ENCODE data around the gene TP63.

Gene TP63

GRCh38 chr3:189685860-189686259, 54.7 kb downstream of the TP63 start:
- no peak for DNase-seq

GRCh38 chr3:189687475-189687874, 56.3 kb downstream of the TP63 start:
- DNase-seq = no peak

- DNase-seq = no peak
Measured at GRCh38 chr3:189688262-189688661, 57.1 kb downstream of the TP63 start.

GRCh38 chr3:189689625-189690024, 58.4 kb downstream of the TP63 start:
- no peak for DNase-seq

- DNase-seq = no peak
Measured at GRCh38 chr3:189690237-189690636, 59.0 kb downstream of the TP63 start.

GRCh38 chr3:189690672-189691071, 59.5 kb downstream of the TP63 start:
- no peak for DNase-seq

GRCh38 chr3:189695400-189695799, 64.2 kb downstream of the TP63 start:
- DNase-seq = no peak

- no peak for DNase-seq
Measured at GRCh38 chr3:189698811-189699210, 67.6 kb downstream of the TP63 start.

- DNase-seq = no peak
Measured at GRCh38 chr3:189699885-189700284, 68.7 kb downstream of the TP63 start.

GRCh38 chr3:189702066-189702646, 71.0 kb downstream of the TP63 start:
- no peak for DNase-seq

- DNase-seq = no peak
Measured at GRCh38 chr3:189703865-189704264, 72.7 kb downstream of the TP63 start.

- DNase-seq = no peak
Measured at GRCh38 chr3:189708375-189708774, 77.2 kb downstream of the TP63 start.

GRCh38 chr3:189710620-189711402, 79.6 kb downstream of the TP63 start:
- peak; percentile 10 to 26 for DNase-seq

- no peak for DNase-seq
Measured at GRCh38 chr3:189712906-189713483, 81.8 kb downstream of the TP63 start.

- no peak for DNase-seq
Measured at GRCh38 chr3:189714991-189715961, 84.1 kb downstream of the TP63 start.

- peak; percentile 34 to 66 for DNase-seq
Measured at GRCh38 chr3:189718215-189718614, 87.0 kb downstream of the TP63 start.

GRCh38 chr3:189720736-189721417, 89.7 kb downstream of the TP63 start:
- no peak for DNase-seq

- no peak for DNase-seq
Measured at GRCh38 chr3:189721873-189722665, 90.9 kb downstream of the TP63 start.

GRCh38 chr3:189724356-189724755, 93.2 kb downstream of the TP63 start:
- no peak for DNase-seq

GRCh38 chr3:189726277-189726676, 95.1 kb downstream of the TP63 start:
- no peak for DNase-seq

GRCh38 chr3:189727158-189727557, 96.0 kb downstream of the TP63 start:
- DNase-seq = no peak

- DNase-seq = no peak
Measured at GRCh38 chr3:189727898-189728297, 96.7 kb downstream of the TP63 start.

Data from inflammatory macrophage treated with lipopolysaccharide for 1 hour (primary cell).